GM18502 (cell line): ENCODE measurements around the gene AKAP6.

Source experiments
- ATAC-seq: cut with Tn5 transposase; IDR thresholded peaks from one replicate; pipeline ENCODE4 v1.9.1; 2021; ENCODE audit warnings: mild to moderate bottlenecking; ENCODE audit not compliant: unreplicated experiment, poor library complexity

AKAP6 gene

DNA sequence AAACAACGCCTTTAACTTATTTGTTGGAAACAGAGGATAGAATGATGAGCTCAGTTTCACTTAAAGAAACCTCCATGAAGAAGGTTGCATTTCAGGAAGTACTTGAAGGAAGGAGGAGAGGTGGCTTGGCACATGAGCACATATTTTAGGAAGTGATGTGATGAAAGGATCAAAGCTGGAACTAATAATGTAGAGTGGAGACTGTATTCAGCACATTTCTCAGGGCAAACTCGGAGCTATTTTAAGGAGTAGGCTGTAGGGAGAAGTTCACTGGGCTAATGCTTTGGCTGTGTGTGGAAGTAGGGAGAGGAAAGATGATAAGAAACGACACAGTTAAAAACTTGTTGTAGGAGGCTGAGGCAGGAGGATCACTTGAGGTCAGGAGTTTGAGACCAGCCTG lies 272.8 kb downstream of the AKAP6 start:
- no peak for ATAC-seq

DNA sequence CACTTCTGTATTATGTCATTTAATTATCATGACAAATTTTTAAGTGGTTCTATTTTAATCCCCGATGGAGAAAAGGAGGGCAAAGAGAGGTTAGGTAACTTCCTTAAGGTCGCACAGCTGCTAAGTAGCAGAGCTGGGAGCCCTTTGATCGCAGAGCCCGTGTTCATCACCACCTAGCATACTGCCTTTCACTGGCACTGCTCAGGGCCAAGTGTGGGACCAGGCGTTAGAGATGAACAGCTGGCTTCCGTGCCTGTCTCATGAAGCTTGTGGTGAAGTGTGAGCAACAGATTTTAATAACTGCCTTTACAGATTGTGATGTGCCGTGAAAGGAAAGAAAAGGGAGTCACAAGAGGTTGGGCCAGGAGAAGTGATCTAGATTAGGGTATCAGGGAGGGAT lies 273.6 kb downstream of the AKAP6 start:
- ATAC-seq, result no peak

DNA sequence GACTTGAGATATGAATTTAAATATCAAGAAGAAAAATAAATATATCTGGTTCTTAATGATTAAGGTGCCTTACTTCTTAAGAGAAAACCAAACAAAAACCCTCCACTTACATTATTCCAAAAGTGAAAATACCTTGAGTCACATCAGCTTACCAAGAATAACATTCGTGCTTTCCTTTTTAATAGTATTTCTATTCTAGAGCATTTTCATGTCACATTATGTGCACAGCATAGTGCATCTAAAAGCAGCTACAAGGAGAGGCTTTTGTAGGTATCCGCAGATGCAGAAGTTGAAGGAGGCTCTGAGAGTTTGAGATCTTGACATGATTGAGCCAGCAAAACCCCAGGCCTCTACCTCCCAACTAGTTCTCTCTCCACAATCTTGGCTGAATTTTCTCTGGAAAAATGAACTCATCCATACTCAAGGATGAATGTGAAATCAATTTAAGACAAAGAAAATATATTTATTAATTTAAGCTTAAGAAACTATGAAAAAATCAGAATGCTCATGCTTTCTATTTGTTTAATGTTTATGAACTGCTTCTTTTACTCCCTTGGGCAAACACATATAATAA lies 275.0 kb downstream of the AKAP6 start:
- ATAC-seq, result no peak

DNA sequence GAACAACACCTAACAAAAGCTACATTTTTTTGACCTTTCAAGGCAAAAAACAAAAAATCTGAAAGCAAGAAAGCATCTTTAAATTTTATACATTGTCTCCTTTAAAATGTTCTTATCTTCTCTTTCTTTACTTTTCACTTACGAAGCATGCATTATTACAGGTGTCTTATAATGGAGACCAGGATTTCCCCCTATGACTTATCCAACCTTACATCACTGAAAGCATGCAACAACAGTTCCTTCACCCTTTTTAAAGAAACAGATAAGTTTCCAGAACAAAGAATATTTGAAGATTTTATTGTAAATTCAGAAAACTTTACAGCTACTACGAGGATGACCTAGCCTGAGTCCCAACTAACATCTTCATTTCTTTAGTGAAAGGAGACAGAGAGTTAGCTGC lies 277.2 kb downstream of the AKAP6 start:
- no peak for ATAC-seq

DNA sequence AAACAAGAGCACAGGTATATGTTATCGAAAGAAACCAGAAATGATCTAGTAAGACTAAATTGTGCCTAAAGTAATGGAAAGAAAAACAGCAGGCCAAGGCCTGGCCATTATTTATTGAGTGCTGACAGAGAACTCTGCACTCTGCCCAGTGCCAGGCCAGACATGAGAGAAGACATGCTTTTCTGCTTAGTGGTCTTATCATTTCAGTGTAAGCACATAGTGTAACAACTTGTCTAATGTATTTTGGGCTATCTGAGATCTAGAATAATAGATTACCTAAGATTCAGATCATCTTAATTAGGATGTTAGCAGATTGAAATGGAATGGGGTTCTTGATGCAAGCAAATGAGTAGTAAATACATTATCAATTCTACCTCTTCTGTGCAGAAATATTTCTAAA lies 278.3 kb downstream of the AKAP6 start:
- no peak for ATAC-seq

DNA sequence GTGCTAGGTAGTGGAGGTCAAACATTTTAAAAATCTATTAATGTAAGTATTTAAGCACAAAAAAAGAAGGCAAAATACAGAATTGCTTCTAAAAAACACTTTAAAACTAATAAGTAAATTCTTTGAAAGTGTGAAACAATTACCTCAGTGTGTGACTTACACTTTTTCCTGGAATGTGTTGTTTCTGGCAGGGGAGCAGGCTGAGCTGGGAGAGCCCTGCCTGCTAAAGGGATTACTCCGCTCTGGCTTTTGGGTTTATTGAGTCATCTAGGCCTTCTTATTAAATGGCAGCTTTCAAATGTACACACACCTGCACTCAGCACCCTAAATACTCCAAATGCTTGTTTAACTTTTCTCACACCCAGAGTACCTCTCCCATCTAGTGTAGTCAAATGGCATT lies 279.8 kb downstream of the AKAP6 start:
- ATAC-seq, result no peak

DNA sequence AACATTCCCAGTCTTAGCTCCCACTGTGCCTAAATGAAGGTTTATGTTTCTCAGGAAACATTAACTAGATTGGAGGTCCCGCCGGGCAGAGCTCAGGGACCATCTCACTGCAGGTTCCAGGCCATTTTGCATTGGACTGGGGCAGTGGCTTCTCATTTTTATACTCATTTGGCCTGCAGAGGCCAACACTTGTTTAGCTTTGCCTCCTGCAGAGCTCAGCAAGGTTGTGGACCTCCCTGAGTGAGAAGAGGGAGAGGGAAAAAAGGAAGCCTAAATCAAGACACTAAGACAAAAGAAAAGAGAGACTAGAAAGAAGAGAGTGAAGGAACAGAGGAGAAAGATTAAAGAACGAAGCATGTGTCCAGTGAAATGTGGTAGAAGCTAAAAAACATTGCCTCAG lies 280.3 kb downstream of the AKAP6 start:
- no peak for ATAC-seq

DNA sequence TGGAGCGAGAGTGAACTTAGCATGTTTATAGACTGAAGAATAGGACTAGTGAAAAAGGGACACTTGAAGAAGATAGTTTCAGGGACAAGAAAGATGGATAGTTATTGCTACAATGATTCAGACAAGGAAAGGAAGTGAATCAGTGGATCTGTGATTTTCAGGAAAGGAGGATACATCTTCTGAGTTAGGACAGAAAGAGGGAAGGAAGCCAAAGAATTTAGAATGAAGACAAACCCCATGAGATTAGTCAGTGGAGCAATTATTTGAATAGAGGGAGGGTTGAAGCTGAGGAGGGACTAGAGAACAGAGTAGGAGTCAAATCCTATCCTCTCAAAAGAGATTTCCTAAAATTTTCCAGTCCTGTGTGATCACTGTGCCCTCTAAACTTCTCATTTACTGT lies 282.7 kb downstream of the AKAP6 start:
- no peak for ATAC-seq

DNA sequence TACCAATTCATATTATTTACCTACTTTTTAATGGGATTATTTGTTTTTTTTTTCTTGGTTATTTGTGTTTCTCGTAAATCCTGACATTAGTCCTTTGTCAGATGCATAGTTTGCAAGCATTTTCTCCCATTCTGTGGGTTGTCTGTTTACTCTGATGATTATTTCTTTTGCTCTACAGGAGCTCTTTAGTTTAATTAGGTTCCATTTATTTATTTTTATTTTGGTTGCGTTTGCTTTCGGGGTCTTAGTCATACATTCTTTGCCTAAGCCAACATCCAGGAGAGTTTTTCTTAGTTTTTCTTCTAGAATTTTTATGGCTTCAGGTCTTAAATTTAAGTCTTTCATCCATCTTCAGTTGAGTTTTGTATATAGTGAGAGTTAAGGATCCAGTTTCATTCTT lies 289.9 kb downstream of the AKAP6 start:
- no peak for ATAC-seq

DNA sequence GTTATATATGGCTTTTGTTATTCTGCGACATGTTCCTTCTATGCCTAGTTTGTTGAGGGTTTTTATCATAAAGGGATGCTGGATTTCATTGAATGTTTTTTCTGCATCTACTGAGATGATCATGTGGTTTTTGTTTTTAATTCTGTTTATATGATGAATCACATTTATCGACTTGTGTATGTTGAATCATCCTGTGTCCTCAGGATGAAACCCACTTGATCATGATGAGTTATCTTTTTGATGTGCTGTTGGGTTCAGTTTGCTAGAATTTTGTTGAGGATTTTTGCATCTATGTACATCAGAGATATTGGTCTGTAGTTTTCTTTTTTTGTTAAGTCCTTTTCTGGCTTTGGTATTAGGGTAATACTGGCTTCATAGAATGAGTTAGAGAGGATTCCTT lies 291.2 kb downstream of the AKAP6 start:
- no peak for ATAC-seq

DNA sequence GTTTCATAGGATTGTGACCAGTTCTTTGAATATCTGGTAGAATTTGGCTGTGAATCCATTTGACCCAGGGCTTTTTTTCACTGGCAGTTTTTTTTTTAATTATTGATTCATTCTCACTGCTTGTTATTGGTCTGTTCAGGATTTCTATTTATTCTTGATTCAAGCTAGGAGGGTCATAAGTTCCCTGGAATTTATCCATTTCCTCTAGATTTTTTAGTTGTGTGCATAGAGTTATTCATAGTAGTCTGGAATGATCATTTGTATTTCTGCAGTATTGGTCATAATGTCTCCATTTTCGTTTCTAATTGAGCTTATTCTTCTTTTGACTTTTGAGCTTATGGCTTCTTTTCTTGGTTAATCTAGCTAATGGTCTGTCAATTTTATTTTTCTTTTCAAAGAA lies 291.6 kb downstream of the AKAP6 start:
- no peak for ATAC-seq

DNA sequence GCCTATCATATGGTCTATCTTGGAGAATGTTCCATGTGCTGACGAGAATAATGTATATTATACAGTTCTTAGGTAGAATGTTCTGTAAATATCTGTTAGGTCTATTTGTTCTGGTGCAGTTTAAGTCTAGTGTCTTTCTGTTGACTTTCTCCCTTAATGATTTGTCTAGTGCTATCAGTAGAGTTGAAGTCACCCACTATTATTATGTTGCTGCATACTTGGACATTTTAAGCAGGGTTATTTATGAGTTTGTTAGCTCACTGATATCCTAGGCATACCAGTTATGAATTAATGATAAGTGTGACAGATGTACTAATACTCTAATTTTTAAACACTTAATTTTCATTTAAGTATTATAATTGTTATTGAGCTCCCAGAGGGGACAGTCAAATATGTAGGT lies 292.5 kb downstream of the AKAP6 start:
- ATAC-seq, result no peak

DNA sequence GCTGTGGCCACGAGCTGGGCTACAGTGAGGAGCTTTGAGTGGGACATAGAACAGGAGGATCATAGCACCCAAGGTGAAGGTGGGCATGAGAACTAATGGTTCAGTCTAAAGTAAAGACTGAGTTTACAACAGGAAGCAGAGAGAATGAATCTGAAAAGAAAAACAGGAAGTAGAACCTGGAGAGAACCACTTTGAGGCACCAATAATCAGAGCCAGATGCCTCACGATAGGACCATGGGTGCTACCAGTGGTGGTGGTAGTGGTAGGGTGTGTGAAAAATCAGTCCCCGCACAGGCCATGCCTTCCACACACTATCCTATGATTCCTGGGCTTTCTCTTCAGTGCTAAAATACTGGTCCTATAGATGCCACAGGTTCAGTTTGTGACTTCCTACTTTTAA lies 293.6 kb downstream of the AKAP6 start:
- no peak for ATAC-seq

DNA sequence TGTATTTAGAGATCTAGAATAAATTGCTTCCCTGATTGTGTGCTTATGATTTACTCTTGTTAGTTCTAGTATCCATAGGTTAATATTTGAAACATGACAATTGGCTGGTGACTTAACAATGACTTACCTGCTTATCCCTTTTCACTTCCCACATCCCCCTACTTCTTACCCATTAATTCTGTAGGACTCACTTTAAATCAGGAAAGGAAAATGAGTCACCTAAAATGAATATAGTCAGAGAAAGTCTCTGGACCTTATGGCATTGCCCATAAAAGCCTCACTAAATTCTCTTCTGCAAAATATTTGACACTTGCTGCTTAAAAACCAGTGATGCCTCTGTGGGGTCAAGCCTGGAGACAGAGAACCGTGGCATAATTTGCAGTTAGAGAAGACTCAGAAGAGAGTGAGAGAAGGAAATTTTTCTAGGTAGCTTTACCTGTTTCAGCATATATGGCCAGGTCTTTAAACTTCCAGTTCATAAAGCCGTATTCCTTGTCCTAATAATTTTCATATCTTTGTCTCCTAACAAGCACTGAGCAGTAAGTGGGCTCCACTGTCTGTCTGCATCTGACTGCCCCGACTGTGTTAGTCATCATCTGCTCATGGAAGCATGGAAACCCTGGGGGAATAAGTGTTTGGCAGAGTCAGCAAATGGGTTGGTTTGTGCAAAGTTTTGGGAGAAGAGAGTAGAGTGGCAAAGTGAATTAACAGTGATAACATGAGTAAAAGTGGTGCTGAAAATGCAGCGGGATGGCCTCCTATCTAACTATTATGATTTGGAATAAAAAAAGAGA lies 294.4 kb downstream of the AKAP6 start:
- no peak for ATAC-seq

DNA sequence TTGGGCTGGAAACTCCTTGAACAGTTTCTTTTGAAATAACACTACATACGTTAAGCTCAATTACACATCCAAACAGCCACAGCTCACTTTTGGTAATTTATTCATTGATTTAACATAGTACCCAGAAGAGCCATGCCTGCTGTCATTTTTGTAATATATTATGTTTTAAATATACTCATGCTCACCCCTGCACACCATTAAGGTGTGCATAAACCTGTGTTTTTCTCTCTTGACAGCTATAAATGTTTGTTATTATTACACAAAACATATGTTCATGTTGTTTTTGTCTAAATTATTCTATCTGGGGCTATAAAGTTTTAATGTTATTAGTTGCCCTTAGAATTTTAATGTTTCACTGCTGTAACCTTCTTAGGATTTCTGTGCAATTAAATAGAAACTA lies 296.1 kb downstream of the AKAP6 start:
- no peak for ATAC-seq

DNA sequence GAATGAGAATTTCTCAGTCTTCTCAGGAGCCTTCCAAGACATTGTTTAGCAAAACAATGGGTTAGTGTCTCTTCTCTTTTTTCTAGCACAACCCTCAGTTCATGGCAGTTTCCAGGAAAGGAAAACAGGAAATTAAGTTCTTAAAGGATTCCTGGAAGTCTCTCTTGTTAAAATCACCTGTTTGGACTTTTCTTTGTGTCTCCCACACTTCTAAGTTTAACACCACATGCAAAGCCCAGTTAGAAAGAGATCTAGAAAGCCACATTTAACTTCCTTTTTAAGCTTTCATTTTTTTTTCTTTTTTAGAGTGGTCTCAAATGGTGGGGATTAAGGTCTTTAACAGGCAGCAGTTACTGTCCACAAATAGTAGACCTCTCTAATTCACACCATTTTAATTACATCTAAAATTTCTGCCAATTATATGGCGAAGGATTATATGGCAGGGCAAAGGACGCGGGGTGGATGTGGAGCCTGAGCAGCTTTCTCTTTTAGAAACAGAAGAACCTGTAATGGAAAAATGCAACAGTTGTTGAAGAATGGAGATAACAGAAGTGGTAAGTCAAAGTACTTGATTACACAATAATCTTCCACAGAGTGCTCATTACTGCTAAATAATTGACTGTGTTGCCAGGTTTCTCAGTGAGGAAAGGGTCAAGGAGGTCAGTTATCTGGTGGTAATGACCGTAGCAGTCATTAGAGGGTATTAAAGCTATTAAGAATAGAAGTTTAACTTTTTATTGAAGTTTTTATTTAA lies 298.6 kb downstream of the AKAP6 start:
- no peak for ATAC-seq

DNA sequence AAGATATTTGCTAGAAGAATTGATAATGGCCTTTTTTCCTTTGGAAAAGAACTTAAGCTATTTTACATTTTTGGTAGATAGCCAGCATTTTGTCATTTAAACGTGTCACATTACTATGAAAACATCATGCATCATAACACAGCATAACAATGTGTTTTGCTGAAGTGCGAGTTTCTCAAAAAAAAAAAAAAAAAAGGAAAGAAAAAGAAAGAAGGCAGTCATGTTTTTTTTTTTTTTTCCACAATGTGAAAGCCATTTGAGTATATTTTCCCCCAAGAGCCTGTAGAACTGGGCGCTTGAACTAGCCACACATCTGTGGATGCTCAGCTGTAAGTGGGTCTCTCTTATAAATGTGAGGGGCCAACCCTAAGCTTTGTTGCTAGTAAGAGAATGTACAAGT lies 300.1 kb downstream of the AKAP6 start:
- ATAC-seq, result no peak

DNA sequence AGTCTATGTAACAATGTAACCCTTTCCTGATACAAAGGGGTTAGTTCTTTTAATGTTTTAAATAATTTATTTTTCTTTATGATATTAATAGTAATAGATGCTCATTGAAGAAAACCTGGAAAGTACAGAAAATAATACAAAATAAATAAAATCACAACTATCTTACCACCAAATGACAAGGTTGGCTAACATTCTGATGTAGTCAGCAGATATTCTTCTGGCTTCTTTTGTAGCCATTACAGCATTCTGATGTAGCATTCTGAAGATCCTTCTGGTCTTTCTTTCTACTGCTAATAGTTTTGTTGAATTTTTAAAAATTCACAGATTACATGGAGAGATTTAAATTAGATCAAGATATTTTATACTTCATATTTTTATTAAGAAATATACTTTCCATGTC lies 301.6 kb downstream of the AKAP6 start:
- ATAC-seq, result no peak

DNA sequence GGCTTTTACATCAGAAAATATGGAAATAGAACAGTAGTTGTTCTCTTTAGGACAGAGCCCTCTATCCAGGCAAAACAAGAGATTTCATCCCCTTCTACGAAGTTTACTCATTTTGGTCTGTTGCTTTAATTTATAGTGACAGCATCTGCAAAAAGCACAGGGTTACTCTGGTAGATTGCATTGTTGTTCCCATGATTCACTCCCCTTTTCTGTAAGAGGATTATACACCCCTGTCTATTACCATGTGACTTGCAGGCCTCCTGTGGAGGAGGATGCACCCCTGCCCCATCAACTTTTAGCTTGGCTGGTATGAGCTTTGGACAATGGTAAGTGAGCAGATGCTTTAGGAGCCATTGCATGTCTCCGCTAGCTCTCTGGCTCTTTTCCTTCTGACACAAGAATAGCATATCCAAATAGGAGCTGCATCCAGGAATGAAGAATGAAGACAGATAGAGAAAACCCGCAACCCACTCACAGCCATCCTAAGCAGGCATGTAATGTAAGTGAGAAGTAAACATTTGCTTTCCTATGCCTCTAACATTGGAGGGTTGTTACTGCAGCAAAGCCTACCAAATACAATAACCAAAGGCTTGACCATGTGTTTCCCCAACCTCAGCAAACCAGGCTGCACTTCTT lies 304.2 kb downstream of the AKAP6 start:
- no peak for ATAC-seq

DNA sequence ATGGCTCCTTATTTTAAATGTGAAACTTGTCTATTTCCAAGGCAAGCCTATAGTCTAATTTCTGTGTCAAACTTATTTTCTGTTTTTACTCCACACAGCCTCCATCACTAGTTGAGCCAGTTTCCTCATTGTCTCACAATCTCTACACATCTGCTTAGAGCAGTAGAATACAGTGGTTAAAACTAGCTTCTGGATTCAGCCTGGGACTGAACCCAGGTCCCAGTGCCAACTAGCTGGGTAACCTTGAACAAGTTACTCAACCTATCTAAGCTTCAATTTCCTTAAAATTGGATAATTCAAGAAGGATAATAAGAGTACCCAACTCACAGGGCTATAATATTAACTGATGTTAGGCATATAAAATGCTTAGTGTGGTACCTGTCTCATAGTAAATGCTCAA lies 304.8 kb downstream of the AKAP6 start:
- ATAC-seq, result no peak

DNA sequence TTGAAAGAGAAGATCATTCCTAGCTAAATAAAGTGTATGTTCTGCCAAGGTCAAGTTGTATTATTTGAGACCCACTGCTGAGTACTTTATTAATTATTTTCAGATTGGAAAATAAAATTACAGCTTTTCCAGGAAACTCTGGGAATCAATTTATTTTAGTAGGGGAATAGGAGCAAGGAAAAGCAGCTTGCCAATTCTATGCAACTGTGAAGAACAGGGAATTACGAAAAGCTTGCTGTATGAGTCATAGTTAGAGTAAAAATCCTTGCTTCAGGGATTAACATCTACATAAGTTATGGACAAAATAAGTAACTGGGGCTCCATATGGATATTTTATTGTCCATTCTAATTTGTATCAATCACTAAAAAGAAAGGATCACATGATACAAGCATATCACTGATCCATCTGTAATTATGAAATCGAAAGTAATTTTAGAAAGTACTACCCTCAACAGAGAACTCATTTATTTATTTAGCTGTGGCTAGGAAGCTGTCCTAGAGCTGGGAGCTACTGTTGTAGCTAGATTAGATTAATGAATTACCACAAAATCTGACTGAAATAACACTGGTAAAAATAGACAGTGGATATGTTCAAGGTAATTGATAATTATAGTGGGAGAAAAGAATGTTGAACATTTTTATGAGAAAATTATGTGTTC lies 306.1 kb downstream of the AKAP6 start:
- no peak for ATAC-seq
